Vagina (tissue), 2 donors: Measurements from ENCODE around the gene FSTL4. TPM values are rescaled to one million over a fixed set of nuclear protein-coding genes. Genes with fewer than 3 reads are reported as not detected.

Source experiments
- DNase-seq, 2 donors: peaks; one replicate each; pipeline ENCODE4 v3.0.0-alpha.2; 2017; ENCODE audit errors: extremely low spot score in 2 of 2
- H3K27ac ChIP-seq: fragments of 200-600 bp; sonication (generic); one replicate; pipeline ENCODE4 v1.5.1; 2019
- H3K27me3 ChIP-seq: fragments of 200-600 bp; sonication (generic); one replicate; pipeline ENCODE4 v1.5.1; 2019
- H3K36me3 ChIP-seq, 2 donors: fragments of 200-600 bp; sonication (generic); one replicate each; pipeline ENCODE4 v1.5.1; 2017 to 2019
- H3K4me1 ChIP-seq: fragments of 200-600 bp; sonication (generic); one replicate; pipeline ENCODE4 v1.5.1; 2019
- H3K4me3 ChIP-seq, 2 donors: fragments of 200-600 bp; sonication (generic); 1 replicate in 1 of 2; 2 replicates in 1 of 2; pipeline ENCODE4 v1.5.1; 2016 to 2019
- H3K9me3 ChIP-seq: fragments of 200-600 bp; sonication (generic); one replicate; pipeline ENCODE4 v1.5.1; 2019
- CTCF ChIP-seq, 3 experiments: fragments of 450-650 bp in 2 of 3; fragments of 200-600 bp in 1 of 3; sonication (generic) in 1 of 3; IDR thresholded peaks; one replicate each; pipeline ENCODE4 v1.5.1; 2017 to 2019; ENCODE audit warnings: antibody characterized with exemption in 3 of 3, mild to moderate bottlenecking in 2 of 3, moderate library complexity in 2 of 3
- POLR2A ChIP-seq, 2 donors: fragments of 450-650 bp; IDR thresholded peaks; one replicate each; pipeline ENCODE4 v1.6.1; 2017; ENCODE audit warnings: antibody characterized with exemption in 2 of 2, mild to moderate bottlenecking in 2 of 2, moderate library complexity in 2 of 2
- POLR2AphosphoS5 ChIP-seq, 2 donors: sonication (generic); formaldehyde crosslinking; IDR thresholded peaks; one replicate each; pipeline ENCODE4 v1.9.0; 2017; ENCODE audit warnings: antibody characterized with exemption in 2 of 2, mild to moderate bottlenecking in 2 of 2, low read depth in 1 of 2; ENCODE audit not compliant: insufficient read depth in 1 of 2
- intact Hi-C: fragments of 100-400 bp; cut with DNase I; formaldehyde crosslinking; loops from one replicate; pipeline ENCODE4 v1.15.1; 2023
- total RNA-seq: library from RNA; depleted of rRNA; stranded (reverse); fragments of >200 nt; gene quantifications from one replicate; pipeline ENCODE4 v1.2.3, GENCODE V29; 2016

The FSTL4 gene
- total RNA-seq, 1 donor from 2014 or later, result 3.7 TPM

GRCh38 chr5:133606835-133607234 is 5.5 kb downstream of the FSTL4 start:
- intact Hi-C loops, result no loop called here
- Histone ChIP-seq H3K27ac (no peak overlapping the region), H3K27me3 (peaks cover 4% of the 10 kb centered on the region), H3K9me3 (no peaks in the 10 kb centered on the region), H3K36me3 (no peaks in the 10 kb centered on the region), H3K4me1 (peaks cover 14% of the 10 kb centered on the region), H3K4me3 (no peak overlapping the region)
- TF ChIP-seq POLR2AphosphoS5 (IDR thresholded peaks at IDR 0.05; ENCODE audit: insufficient read depth in 1 of 2, low read depth in 1 of 2) (no peak), CTCF (IDR thresholded peaks at IDR 0.05) (no peak), POLR2A (IDR thresholded peaks at IDR 0.05) (no peak)
- DNase-seq, result no peak

- Histone ChIP-seq H3K27me3 (no peaks in the 10 kb centered on the region), H3K36me3 (no peaks in the 10 kb centered on the region), H3K9me3 (no peaks in the 10 kb centered on the region), H3K4me1 (no peaks in the 10 kb centered on the region), H3K4me3 (no peak overlapping the region), H3K27ac (no peak overlapping the region)
- DNase-seq, result no peak
- TF ChIP-seq POLR2A (IDR thresholded peaks at IDR 0.05), result no peak
- TF ChIP-seq POLR2AphosphoS5 (IDR thresholded peaks at IDR 0.05; ENCODE audit: insufficient read depth in 1 of 2, low read depth in 1 of 2), result no peak
- no peak for TF ChIP-seq CTCF (IDR thresholded peaks at IDR 0.05)
- intact Hi-C loops, result no loop called here
Observed at GRCh38 chr5:133605323-133605722, 7.0 kb downstream of the FSTL4 start.

GRCh38 chr5:133603711-133604110 is 8.6 kb downstream of the FSTL4 start:
- Histone ChIP-seq H3K4me3 (no peak overlapping the region), H3K36me3 (no peaks in the 10 kb centered on the region), H3K9me3 (no peaks in the 10 kb centered on the region), H3K27me3 (no peaks in the 10 kb centered on the region), H3K4me1 (no peaks in the 10 kb centered on the region), H3K27ac (no peak overlapping the region)
- TF ChIP-seq POLR2A (IDR thresholded peaks at IDR 0.05) (no peak), POLR2AphosphoS5 (IDR thresholded peaks at IDR 0.05; ENCODE audit: insufficient read depth in 1 of 2, low read depth in 1 of 2) (no peak), CTCF (IDR thresholded peaks at IDR 0.05) (no peak)
- intact Hi-C loops, result no loop called here
- DNase-seq, result no peak

- no peak for TF ChIP-seq CTCF (IDR thresholded peaks at IDR 0.05)
- H3K9me3 ChIP-seq, result no peaks in the 10 kb centered on the region
- no peak overlapping the region for H3K27ac ChIP-seq
- intact Hi-C loops, result no loop called here
- no peak for DNase-seq
- no peaks in the 10 kb centered on the region for H3K36me3 ChIP-seq
- H3K4me1 ChIP-seq, result no peaks in the 10 kb centered on the region
- H3K4me3 ChIP-seq, result no peak overlapping the region
- H3K27me3 ChIP-seq, result no peaks in the 10 kb centered on the region
Observed at GRCh38 chr5:133602835-133603380, 9.4 kb downstream of the FSTL4 start.

- H3K27ac ChIP-seq, result no peak overlapping the region
- intact Hi-C loops, result no loop called here
- DNase-seq, result no peak
- no peak overlapping the region for H3K4me3 ChIP-seq
- H3K9me3 ChIP-seq, result no peaks in the 10 kb centered on the region
- H3K36me3 ChIP-seq, result no peaks in the 10 kb centered on the region
- H3K27me3 ChIP-seq, result no peaks in the 10 kb centered on the region
- H3K4me1 ChIP-seq, result no peaks in the 10 kb centered on the region
- TF ChIP-seq CTCF (IDR thresholded peaks at IDR 0.05), result no peak
- TF ChIP-seq POLR2A (IDR thresholded peaks at IDR 0.05), result no peak
- no peak for TF ChIP-seq POLR2AphosphoS5 (IDR thresholded peaks at IDR 0.05; ENCODE audit: insufficient read depth in 1 of 2, low read depth in 1 of 2)
Observed at GRCh38 chr5:133599600-133599999, 12.7 kb downstream of the FSTL4 start.
